A673 (cell line): Measurements from ENCODE around the gene NECAB3. TPM values are rescaled to one million over a fixed set of nuclear protein-coding genes. Genes with fewer than 3 reads are reported as not detected.

Experiments used
- BruUV-seq: library from RNA; stranded (reverse); fragments of 400-500 nt; replicated peaks from 2 replicates; lab custom pipeline; 2021; lab: Mats Ljungman, UMichigan
- CTCF ChIA-PET: fragments of 300-600 bp; sonication (Branson Sonifier 250); formaldehyde crosslinking; loops from one replicate; lab custom pipeline; 2022; ENCODE audit warnings: antibody characterized with exemption; lab: Charles Lee
- POLR2A ChIA-PET: fragments of 300-600 bp; sonication (Branson Sonifier 250); formaldehyde crosslinking; loops from one replicate; lab custom pipeline; 2022; ENCODE audit warnings: antibody characterized with exemption; ENCODE audit not compliant: low non-redundant PET; lab: Charles Lee
- DNase-seq: peaks from one replicate; pipeline ENCODE4 v3.0.0-alpha.2; 2015; ENCODE audit warnings: low spot score
- H3K27ac ChIP-seq: fragments of 200-600 bp; sonication (generic); 2 replicates; pipeline ENCODE4 v1.5.1; 2016; ENCODE audit warnings: mixed run types, low read depth, mild to moderate bottlenecking, mixed read lengths, antibody characterized with exemption, low read length; ENCODE audit not compliant: poor library complexity, severe bottlenecking
- H3K27me3 ChIP-seq: fragments of 200-600 bp; sonication (generic); replicated peaks from 2 replicates; pipeline ENCODE4 v1.6.1; 2017; ENCODE audit warnings: mixed run types, low read depth, mild to moderate bottlenecking, mixed read lengths, antibody characterized with exemption, low read length; ENCODE audit not compliant: insufficient read depth, poor library complexity
- H3K36me3 ChIP-seq: fragments of 200-600 bp; sonication (generic); 2 replicates; pipeline ENCODE4 v1.6.1; 2016; ENCODE audit warnings: mixed run types, mild to moderate bottlenecking, mixed read lengths, antibody characterized with exemption, low read length; ENCODE audit not compliant: insufficient read depth, poor library complexity, severe bottlenecking
- H3K4me1 ChIP-seq: fragments of 200-600 bp; sonication (generic); 2 replicates; pipeline ENCODE4 v1.6.1; 2017; ENCODE audit warnings: mixed run types, mild to moderate bottlenecking, mixed read lengths, antibody characterized with exemption, low read length; ENCODE audit not compliant: insufficient read depth, poor library complexity, severe bottlenecking
- H3K4me3 ChIP-seq: fragments of 200-600 bp; sonication (generic); 2 replicates; pipeline ENCODE4 v1.5.1; 2016; ENCODE audit warnings: low read depth, mixed run types, mild to moderate bottlenecking, mixed read lengths, low read length; ENCODE audit not compliant: poor library complexity, severe bottlenecking
- H3K9me3 ChIP-seq: fragments of 200-600 bp; sonication (generic); 2 replicates; pipeline ENCODE4 v1.6.1; 2016; ENCODE audit warnings: mixed run types, low read depth, mild to moderate bottlenecking, mixed read lengths, antibody characterized with exemption, low read length; ENCODE audit not compliant: poor library complexity, severe bottlenecking
- CTCF ChIP-seq: fragments of 300-800, 200-600 bp; sonication (generic); conservative IDR thresholded peaks from 2 replicates; pipeline ENCODE4 v1.5.1; 2017; ENCODE audit warnings: low read depth, mild to moderate bottlenecking, antibody characterized with exemption, low read length, moderate library complexity, mixed read lengths
- EZH2 ChIP-seq: fragments of 200-600 bp; sonication (generic); IDR thresholded peaks from 2 replicates; pipeline ENCODE4 v1.6.1; 2017; ENCODE audit warnings: borderline replicate concordance, low read depth, mild to moderate bottlenecking, mixed read lengths, antibody characterized with exemption, low read length; ENCODE audit not compliant: poor library complexity, severe bottlenecking
- intact Hi-C: fragments of 100-400 bp; cut with micrococcal nuclease; formaldehyde crosslinking; loops from one replicate; pipeline ENCODE4 v1.10.0; 2022; ENCODE audit not compliant: unreplicated experiment
- total RNA-seq: library from RNA; stranded (reverse); gene quantifications from 2 replicates; pipeline ENCODE4 v1.2.3, GENCODE V29; 2021

NECAB3 gene
- total RNA-seq, 1 experiment from 2014 or later, result 83.1 TPM

GRCh38 chr20:33660685-33661058 is 13.6 kb downstream of the NECAB3 start:
- Histone ChIP-seq H3K36me3 (peaks cover 21% of the 10 kb centered on the region), H3K4me3 (no peak overlapping the region), H3K27ac (no peak overlapping the region), H3K4me1 (peaks cover 15% of the 10 kb centered on the region), H3K27me3 (no peaks in the 10 kb centered on the region), H3K9me3 (no peaks in the 10 kb centered on the region)
- ChIA-PET POLR2A (interaction anchor here (0.7 kb wide), 1 partner anchor 9 kb away, joined by 3 read pairs; no protein-coding TSS in a partner anchor), CTCF (no interaction called here)
- intact Hi-C loops, result loop anchor here (5.0 kb wide), 1 partner anchor 477 kb away; no protein-coding TSS in a partner anchor
- no peak for DNase-seq
- TF ChIP-seq EZH2 (no peak), CTCF (no peak)
- BruUV-seq, result no TSS peak

DNA sequence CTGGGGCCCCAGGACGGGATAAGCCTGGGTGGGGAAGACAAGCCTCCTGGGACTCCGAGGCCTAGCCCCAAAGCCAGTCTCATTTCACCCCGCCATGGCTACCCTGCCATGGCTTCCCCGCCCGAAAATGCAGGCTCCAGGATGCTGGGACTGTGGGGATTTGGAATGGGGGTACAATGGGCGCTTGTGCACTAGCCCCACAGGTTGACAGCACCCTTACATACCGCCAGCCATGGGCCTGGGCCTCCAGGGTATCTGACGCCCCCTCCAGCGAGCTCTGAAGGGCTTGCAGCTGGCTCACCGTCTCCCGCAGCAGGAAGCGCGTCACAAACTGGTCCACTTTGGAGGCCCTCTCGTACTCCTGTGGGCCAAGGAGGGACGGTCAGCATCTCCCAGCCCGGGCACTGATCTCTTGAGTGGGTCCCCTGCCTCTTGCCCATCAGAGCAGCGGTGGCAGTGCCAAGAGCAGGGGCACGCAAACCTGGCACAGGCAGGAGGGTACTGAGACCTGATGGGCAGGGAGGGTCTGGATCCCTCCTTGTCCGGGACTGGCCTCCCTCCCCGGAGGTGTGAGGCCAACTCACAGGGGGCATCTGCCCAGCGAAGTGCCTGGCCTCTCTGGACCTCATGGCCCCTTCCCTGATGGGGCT is 14.1 kb downstream of the NECAB3 start:
- no peaks in the 10 kb centered on the region for H3K27me3 ChIP-seq
- intact Hi-C loops, result loop anchor here (5.0 kb wide), 1 partner anchor 477 kb away; no protein-coding TSS in a partner anchor
- peaks cover 15% of the 10 kb centered on the region for H3K4me1 ChIP-seq
- BruUV-seq, result no TSS peak
- TF ChIP-seq CTCF (no peak), EZH2 (no peak)
- peaks cover 21% of the 10 kb centered on the region for H3K36me3 ChIP-seq
- POLR2A ChIA-PET, result interaction anchor here (0.7 kb wide), 1 partner anchor 10 kb away, joined by 3 read pairs; no protein-coding TSS in a partner anchor
- CTCF ChIA-PET, result no interaction called here
- no peaks in the 10 kb centered on the region for H3K9me3 ChIP-seq
- H3K27ac ChIP-seq, result no peak overlapping the region
- no peak overlapping the region for H3K4me3 ChIP-seq
- no peak for DNase-seq

GRCh38 chr20:33659341-33660034 is 14.7 kb downstream of the NECAB3 start:
- DNase-seq, result no peak
- H3K9me3 ChIP-seq, result no peaks in the 10 kb centered on the region
- CTCF ChIA-PET, result no interaction called here
- BruUV-seq, result no TSS peak
- H3K36me3 ChIP-seq, result peaks cover 21% of the 10 kb centered on the region
- no peak overlapping the region for H3K4me3 ChIP-seq
- no peak overlapping the region for H3K27ac ChIP-seq
- POLR2A ChIA-PET, result interaction anchor here (0.6 kb wide), 1 partner anchor 89 kb away, joined by 3 read pairs; no protein-coding TSS in a partner anchor
- intact Hi-C loops, result loop anchor here (5.0 kb wide), 1 partner anchor 478 kb away; no protein-coding TSS in a partner anchor
- no peak for TF ChIP-seq EZH2
- no peak for TF ChIP-seq CTCF
- no peaks in the 10 kb centered on the region for H3K27me3 ChIP-seq
- peaks cover 15% of the 10 kb centered on the region for H3K4me1 ChIP-seq
